GM23248 (cell line): ENCODE measurements around the gene PEX11B. TPM values are rescaled to one million over a fixed set of nuclear protein-coding genes. Genes with fewer than 3 reads are reported as not detected.

Experiments used
- DNase-seq: peaks from one replicate; pipeline ENCODE4 v3.0.0-alpha.2; 2015
- H2AFZ ChIP-seq: fragments of 200-600 bp; sonication (generic); 2 replicates; pipeline ENCODE4 v1.6.1; 2016; ENCODE audit warnings: antibody characterized with exemption
- H3F3A ChIP-seq: fragments of 200-600 bp; sonication (generic); 2 replicates; pipeline ENCODE4 v1.6.1; 2016; ENCODE audit warnings: mild to moderate bottlenecking, antibody characterized with exemption, mixed run types; ENCODE audit not compliant: insufficient read depth
- H3K27ac ChIP-seq: fragments of 200-600 bp; sonication (generic); 2 replicates; pipeline ENCODE4 v1.5.1; 2016; ENCODE audit warnings: mild to moderate bottlenecking
- H3K27me3 ChIP-seq: fragments of 200-600 bp; sonication (generic); replicated peaks from 2 replicates; pipeline ENCODE4 v1.6.1; 2016; ENCODE audit warnings: mild to moderate bottlenecking; ENCODE audit not compliant: insufficient read depth
- H3K36me3 ChIP-seq: fragments of 200-600 bp; sonication (generic); 2 replicates; pipeline ENCODE4 v1.6.1; 2016; ENCODE audit warnings: low read depth, mild to moderate bottlenecking
- H3K4me1 ChIP-seq: fragments of 200-600 bp; sonication (generic); 2 replicates; pipeline ENCODE4 v1.6.1; 2016; ENCODE audit warnings: mild to moderate bottlenecking; ENCODE audit not compliant: insufficient read depth
- H3K4me2 ChIP-seq: fragments of 200-600 bp; sonication (generic); one replicate; pipeline ENCODE4 v1.6.1; 2016; ENCODE audit warnings: mild to moderate bottlenecking; ENCODE audit not compliant: unreplicated experiment
- H3K4me3 ChIP-seq: fragments of 200-600 bp; sonication (generic); 2 replicates; pipeline ENCODE4 v1.5.1; 2016; ENCODE audit warnings: mild to moderate bottlenecking
- H3K79me2 ChIP-seq: fragments of 200-600 bp; sonication (generic); 2 replicates; pipeline ENCODE4 v1.6.1; 2016; ENCODE audit warnings: mild to moderate bottlenecking; ENCODE audit not compliant: insufficient read depth
- H3K9ac ChIP-seq: fragments of 200-600 bp; sonication (generic); 2 replicates; pipeline ENCODE4 v1.6.1; 2016; ENCODE audit warnings: mild to moderate bottlenecking
- H3K9me2 ChIP-seq: fragments of 200-600 bp; sonication (generic); 2 replicates; pipeline ENCODE4 v1.6.1; 2016; ENCODE audit warnings: mixed run types, mild to moderate bottlenecking, moderate library complexity; ENCODE audit not compliant: insufficient read depth
- H3K9me3 ChIP-seq: fragments of 200-600 bp; sonication (generic); one replicate; pipeline ENCODE4 v1.6.1; 2017; ENCODE audit warnings: low read depth
- H4K20me1 ChIP-seq: fragments of 200-600 bp; sonication (generic); 2 replicates; pipeline ENCODE4 v1.6.0; 2016; ENCODE audit not compliant: insufficient read depth
- EZH2 ChIP-seq: fragments of 200-600 bp; sonication (generic); IDR thresholded peaks from 2 replicates; pipeline ENCODE4 v1.6.1; 2018; ENCODE audit warnings: antibody characterized with exemption, mild to moderate bottlenecking; ENCODE audit not compliant: insufficient read depth, poor library complexity, severe bottlenecking
- EZH2phosphoT487 ChIP-seq: fragments of 200-600 bp; sonication (generic); IDR thresholded peaks from 2 replicates; pipeline ENCODE4 v1.6.1; 2018; ENCODE audit warnings: antibody characterized with exemption, moderate library complexity, mild to moderate bottlenecking, low read depth; ENCODE audit not compliant: insufficient read depth
- WGBS, 2 experiments: methylation state at CpG; one replicate each; pipeline ENCODE4 v1.1.6; 2015 to 2017; ENCODE audit warnings: low lambda C conversion rate in 2 of 2, low coverage in 1 of 2; ENCODE audit errors: missing lambda C conversion rate in 2 of 2; 5-methylcytosine and 5-hydroxymethylcytosine counted together
- in situ Hi-C: fragments of 300-500 bp; cut with MboI; formaldehyde crosslinking; loops from 2 replicates; pipeline ENCODE4 v1.15.0; 2020
- polyA plus RNA-seq: library from polyadenylated mRNA; unstranded; fragments of >200 nt; fragmentation: Nextera tagmentation; extraction: Ambion mirVana; gene quantifications from 2 replicates; pipeline ENCODE4 v1.2.1, GENCODE V29; 2016
- total RNA-seq: library from RNA; depleted of rRNA; stranded (reverse); fragments of >200 nt; shearing (Covaris generic); gene quantifications from 2 replicates; pipeline ENCODE4 v1.2.3, GENCODE V29; 2014; rRNA removed

Gene PEX11B
- total and polyA plus RNA-seq, 2 experiments from 2014 or later = 32.2 to 37.1 TPM

GRCh38 chr1:145868232-145868631 is 50.3 kb downstream of the PEX11B start:
- peaks cover 6% of the 10 kb centered on the region; the same call in 1 of the 2 replicates for H3F3A ChIP-seq
- in situ Hi-C loops = no loop called here
- peaks cover 18% of the 10 kb centered on the region for H3K4me1 ChIP-seq
- H3K9me3 ChIP-seq = no peaks in the 10 kb centered on the region
- no peaks in the 10 kb centered on the region for H3K27me3 ChIP-seq
- no peaks in the 10 kb centered on the region for H3K79me2 ChIP-seq
- no peak overlapping the region for H3K4me2 ChIP-seq
- 51 to 53% methylated on average over 4 of the region's 4 CpGs for WGBS, 2 experiments
- TF ChIP-seq EZH2 = no peak
- TF ChIP-seq EZH2phosphoT487 = no peak
- H4K20me1 ChIP-seq = no peaks in the 10 kb centered on the region
- H2AFZ ChIP-seq = no peak overlapping the region
- no peaks in the 10 kb centered on the region for H3K9me2 ChIP-seq
- H3K27ac ChIP-seq = no peak overlapping the region
- H3K36me3 ChIP-seq = no peaks in the 10 kb centered on the region
- no peak overlapping the region for H3K9ac ChIP-seq
- H3K4me3 ChIP-seq = no peak overlapping the region
- DNase-seq = no peak

- WGBS, 2 experiments = 52 to 59% methylated on average over 5 of the region's 5 CpGs
- Histone ChIP-seq H3K27ac (no peak overlapping the region), H3K4me3 (no peak overlapping the region), H2AFZ (no peak overlapping the region), H3K4me2 (no peak overlapping the region), H3K36me3 (no peaks in the 10 kb centered on the region), H3K27me3 (no peaks in the 10 kb centered on the region), H3K9me3 (no peaks in the 10 kb centered on the region), H3K9me2 (no peaks in the 10 kb centered on the region), H3F3A (no peaks in the 10 kb centered on the region), H3K9ac (no peak overlapping the region), H3K79me2 (peaks cover under 1% of the 10 kb centered on the region), H3K4me1 (no peaks in the 10 kb centered on the region), H4K20me1 (no peaks in the 10 kb centered on the region)
- TF ChIP-seq EZH2 = no peak
- no peak for TF ChIP-seq EZH2phosphoT487
- DNase-seq = no peak
- in situ Hi-C loops = no loop called here
Measured at GRCh38 chr1:145863282-145864018, 55.1 kb downstream of the PEX11B start.

Other genes with a start within 250 kb of the PEX11B start
- gene PDZK1, start 211.3 kb downstream of the PEX11B start, total RNA-seq = 0.63 and 0.97 TPM in 2 replicates
- 0.91 and 1.7 TPM in 2 replicates for gene PDZK1, start 211.3 kb downstream of the PEX11B start, polyA plus RNA-seq
- not detected in 2 replicates for gene CD160, start 199.2 kb downstream of the PEX11B start, total RNA-seq
- gene CD160, start 199.2 kb downstream of the PEX11B start, polyA plus RNA-seq = 0.25 and 0.33 TPM in 2 replicates
- 14.5 and 14.8 TPM in 2 replicates for gene RNF115, start 94.6 kb downstream of the PEX11B start, total RNA-seq
- 13.9 and 14.2 TPM in 2 replicates for gene RNF115, start 94.6 kb downstream of the PEX11B start, polyA plus RNA-seq
- 23.1 and 42.2 TPM in 2 replicates for gene POLR3C, start 94.5 kb downstream of the PEX11B start, total RNA-seq
- gene POLR3C, start 94.5 kb downstream of the PEX11B start, polyA plus RNA-seq = 38.4 and 39.0 TPM in 2 replicates
- gene NUDT17, start 73.1 kb downstream of the PEX11B start, total RNA-seq = 5.9 and 12.0 TPM in 2 replicates
- 7.8 and 9.5 TPM in 2 replicates for gene NUDT17, start 73.1 kb downstream of the PEX11B start, polyA plus RNA-seq
- 22.2 and 32.5 TPM in 2 replicates for gene PIAS3, start 59.6 kb downstream of the PEX11B start, total RNA-seq
- 58.3 and 63.0 TPM in 2 replicates for gene PIAS3, start 59.6 kb downstream of the PEX11B start, polyA plus RNA-seq
- gene ANKRD35, start 32.9 kb downstream of the PEX11B start, total RNA-seq = 0.38 and 0.65 TPM in 2 replicates
- gene ANKRD35, start 32.9 kb downstream of the PEX11B start, polyA plus RNA-seq = 3.4 and 3.5 TPM in 2 replicates
- gene ITGA10, start 8.7 kb downstream of the PEX11B start, total RNA-seq = 0.13 and 0.65 TPM in 2 replicates
- gene ITGA10, start 8.7 kb downstream of the PEX11B start, polyA plus RNA-seq = 0.31 and 0.35 TPM in 2 replicates
- gene RBM8A, start 8.8 kb upstream of the PEX11B start, total RNA-seq = 112 and 127 TPM in 2 replicates
- gene RBM8A, start 8.8 kb upstream of the PEX11B start, polyA plus RNA-seq = 204 and 210 TPM in 2 replicates
- 26.1 and 36.5 TPM in 2 replicates for gene LIX1L, start 39.3 kb upstream of the PEX11B start, total RNA-seq
- 18.3 TPM in 2 replicates for gene LIX1L, start 39.3 kb upstream of the PEX11B start, polyA plus RNA-seq
- gene ANKRD34A, start 45.9 kb upstream of the PEX11B start, total RNA-seq = 0.25 and 1.3 TPM in 2 replicates
- 1.9 and 2.3 TPM in 2 replicates for gene ANKRD34A, start 45.9 kb upstream of the PEX11B start, polyA plus RNA-seq
- 17.4 and 24.2 TPM in 2 replicates for gene POLR3GL, start 46.0 kb upstream of the PEX11B start, total RNA-seq
- 34.7 and 37.9 TPM in 2 replicates for gene POLR3GL, start 46.0 kb upstream of the PEX11B start, polyA plus RNA-seq
- gene TXNIP, start 77.9 kb upstream of the PEX11B start, total RNA-seq = 221 and 263 TPM in 2 replicates
- gene TXNIP, start 77.9 kb upstream of the PEX11B start, polyA plus RNA-seq = 169 and 180 TPM in 2 replicates
- gene HJV, start 103.0 kb upstream of the PEX11B start, total RNA-seq = not detected in 2 replicates
- gene HJV, start 103.0 kb upstream of the PEX11B start, polyA plus RNA-seq = not detected in 2 replicates
- gene NBPF10, start 226.1 kb upstream of the PEX11B start, total RNA-seq = 2.3 and 3.2 TPM in 2 replicates
- 1.1 and 1.3 TPM in 2 replicates for gene NBPF10, start 226.1 kb upstream of the PEX11B start, polyA plus RNA-seq